ENCODE results near the gene LAS1L.
"Not testable (repeated sequence)": the region's sequence is repeated elsewhere in the genome, so short reads cannot be mapped to it uniquely, and the experiment has no call there.

LAS1L gene

DNA sequence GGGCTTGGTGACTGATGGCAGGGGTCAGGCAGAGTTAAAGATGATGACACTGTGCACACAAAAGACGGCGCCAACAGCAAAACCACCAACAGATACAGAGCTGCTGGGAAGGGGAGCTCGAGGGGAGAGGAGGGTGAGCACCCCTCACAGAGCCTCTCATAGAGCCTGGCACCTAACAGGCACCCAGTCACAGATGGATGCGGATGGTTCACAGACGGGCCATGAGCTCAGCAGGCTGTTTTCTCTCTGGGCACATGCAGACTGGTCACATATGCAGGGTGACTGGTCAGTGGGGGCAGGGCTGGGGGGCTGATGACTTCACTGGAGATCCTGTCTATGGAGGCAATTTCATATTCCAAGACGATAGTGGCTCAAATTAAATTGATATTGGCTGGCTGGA, 15.1 kb downstream of the LAS1L start:
- DNase-seq; intact Hi-C loops (cut with DNase I): not testable (repeated sequence)

DNA sequence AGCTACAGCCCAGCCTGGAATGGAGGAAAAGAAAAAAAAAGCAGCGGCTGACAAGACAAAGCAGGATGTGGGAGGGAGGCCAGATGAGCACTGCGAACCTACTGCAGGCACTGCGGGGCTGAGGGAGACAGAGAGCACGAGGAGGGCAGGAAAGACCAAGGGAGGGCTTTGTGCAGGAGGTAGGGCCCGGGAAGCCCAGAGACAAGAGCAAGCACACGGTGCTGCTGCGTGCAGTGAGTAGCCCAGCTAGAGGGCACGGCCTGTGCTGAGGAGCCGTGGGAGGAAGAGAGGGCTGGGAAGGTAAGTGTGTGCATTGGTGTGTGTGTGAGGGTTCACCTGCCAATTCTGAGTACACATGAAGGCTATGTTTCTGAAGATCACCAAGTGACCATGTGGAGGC, 15.6 kb downstream of the LAS1L start:
- intact Hi-C loops (cut with DNase I), result not testable (repeated sequence)
- DNase-seq, result peak in 1 of 10 donors; percentile 2

GRCh38 chrX:65517923-65518322, 16.7 kb downstream of the LAS1L start:
- intact Hi-C loops (cut with DNase I), result no loop called here
- DNase-seq, result no peak

- DNase-seq, result peak in 6 of 10 donors; percentile 12 to 91 (median 37)
- intact Hi-C loops (cut with DNase I), result no loop called here
Measured at GRCh38 chrX:65516756-65517155, 17.8 kb downstream of the LAS1L start.

DNA sequence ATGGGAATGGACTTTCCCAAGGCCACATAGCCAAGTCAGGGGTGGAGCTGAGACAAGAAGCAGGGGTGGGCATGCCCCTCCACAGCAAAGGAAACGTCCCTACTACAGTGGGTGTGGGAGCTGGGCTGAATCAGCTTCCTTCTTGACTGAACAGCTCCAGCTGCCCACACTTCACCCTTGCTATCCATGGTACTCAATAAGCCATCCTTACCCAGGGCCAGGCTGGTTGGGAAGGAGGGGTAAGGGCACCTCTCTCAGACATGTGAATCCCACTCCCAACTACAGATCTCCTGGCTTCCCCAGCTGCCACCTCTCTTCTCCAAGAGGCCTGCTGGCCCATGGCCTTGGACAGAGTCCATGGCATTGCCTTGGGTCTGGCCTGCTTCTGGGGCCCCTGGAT, 21.0 kb downstream of the LAS1L start:
- intact Hi-C loops (cut with DNase I), result no loop called here
- no peak for DNase-seq

- intact Hi-C loops (cut with DNase I), result no loop called here
- DNase-seq, result no peak
Measured at GRCh38 chrX:65509400-65509799, 25.2 kb downstream of the LAS1L start.

GRCh38 chrX:65508851-65509250, 25.7 kb downstream of the LAS1L start:
- DNase-seq, result no peak
- intact Hi-C loops (cut with DNase I), result no loop called here

DNA sequence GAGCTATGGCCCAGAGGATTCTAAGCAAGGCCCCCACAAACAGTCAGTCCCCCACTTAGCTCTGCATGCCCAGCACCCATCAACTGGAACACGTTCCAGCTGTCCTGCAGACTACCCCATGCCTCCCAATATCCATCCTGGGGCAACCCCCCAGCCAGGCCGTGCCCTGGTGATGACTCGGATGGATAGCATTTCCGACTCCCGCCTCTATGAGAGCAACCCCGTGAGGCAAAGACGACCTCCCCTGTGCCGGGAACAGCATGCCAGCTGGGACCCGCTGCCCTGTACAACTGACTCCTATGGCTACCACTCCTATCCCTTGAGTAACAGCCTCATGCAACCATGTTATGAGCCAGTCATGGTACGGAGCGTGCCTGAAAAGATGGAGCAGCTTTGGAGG, 32.0 kb downstream of the LAS1L start:
- intact Hi-C loops (cut with DNase I), result no loop called here
- no peak for DNase-seq

DNA sequence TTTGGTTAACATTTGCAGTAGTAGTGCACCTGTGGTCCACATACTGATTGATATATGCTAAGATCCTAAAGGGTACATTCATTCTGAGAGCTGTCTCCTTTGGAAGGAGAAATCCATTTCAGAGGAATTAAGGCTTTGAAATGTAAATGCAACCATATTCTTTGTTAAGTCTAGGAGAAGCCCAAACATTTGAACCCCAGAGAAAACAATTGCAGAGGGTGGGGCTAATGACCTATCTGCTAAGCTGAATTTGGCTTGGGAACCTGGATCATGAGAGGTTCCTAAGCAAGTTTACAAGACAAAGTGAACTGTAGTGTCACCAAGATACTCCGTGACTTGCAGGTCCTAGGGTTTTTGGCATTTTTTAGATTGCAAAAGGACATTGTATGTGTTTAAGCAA, 41.2 kb downstream of the LAS1L start:
- DNase-seq, result no peak
- intact Hi-C loops (cut with DNase I), result no loop called here

DNA sequence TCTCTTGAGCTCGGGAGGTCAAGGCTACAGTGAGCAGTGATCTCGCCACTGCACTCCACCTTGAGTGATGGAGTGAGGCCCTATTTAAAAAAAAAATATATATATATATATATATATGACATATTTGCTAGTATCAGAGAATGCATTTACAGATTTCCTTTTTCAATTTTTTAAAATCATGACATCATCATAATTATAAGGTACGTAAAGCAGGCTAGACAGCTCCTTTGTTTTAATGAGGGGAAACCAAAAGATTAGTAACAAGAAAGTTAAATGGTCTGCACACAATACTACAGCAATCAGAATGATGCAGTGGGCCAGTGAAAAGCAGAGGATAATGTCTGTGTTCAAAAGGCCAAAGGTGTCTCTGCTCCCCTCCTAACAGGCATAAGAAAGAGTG, 43.0 kb downstream of the LAS1L start:
- intact Hi-C loops (cut with DNase I), result no loop called here
- DNase-seq, result no peak

GRCh38 chrX:65488495-65488894, 46.1 kb downstream of the LAS1L start:
- intact Hi-C loops (cut with DNase I), result no loop called here
- no peak for DNase-seq

DNA sequence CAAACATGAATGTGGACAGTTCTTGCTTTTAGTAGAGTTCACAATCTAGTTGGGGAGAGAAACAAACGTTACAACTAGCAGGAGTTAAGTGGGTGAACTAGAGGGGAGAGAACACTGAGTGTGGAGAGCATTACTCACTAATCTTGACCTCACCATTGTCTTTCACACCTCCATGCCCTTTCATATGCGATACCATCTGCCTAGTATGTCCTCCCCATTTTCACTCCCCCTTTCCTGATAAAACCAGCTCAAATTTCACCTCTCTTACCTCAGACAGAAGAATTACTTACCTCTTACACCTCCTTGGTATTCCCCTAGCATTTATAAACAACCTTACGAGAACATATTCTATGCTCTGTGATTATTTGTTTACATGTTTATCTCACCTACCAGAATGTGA, 53.6 kb downstream of the LAS1L start:
- no peak for DNase-seq
- intact Hi-C loops (cut with DNase I), result no loop called here

DNA sequence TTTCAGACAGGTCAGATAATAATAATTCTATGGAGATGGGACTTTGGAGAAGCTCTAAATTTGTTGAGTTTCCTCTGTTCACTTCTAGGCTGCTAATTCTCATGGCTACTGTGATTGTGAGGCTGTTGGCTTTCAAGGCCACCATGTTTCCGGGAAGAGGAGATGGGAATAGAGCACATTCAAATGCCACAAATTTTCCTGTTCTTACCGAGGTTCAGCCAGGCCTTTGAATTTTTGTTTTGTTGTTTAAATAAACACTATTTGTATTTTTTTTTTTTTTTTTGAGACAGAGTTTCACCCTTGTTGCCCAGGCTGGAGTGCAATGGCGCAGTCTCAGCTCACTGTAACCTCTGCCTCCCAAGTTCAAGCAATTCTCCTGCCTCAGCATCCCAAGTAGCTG, 55.5 kb downstream of the LAS1L start:
- DNase-seq; intact Hi-C loops (cut with DNase I): not testable (repeated sequence)

GRCh38 chrX:65476564-65476963, 58.0 kb downstream of the LAS1L start:
- intact Hi-C loops (cut with DNase I), result no loop called here
- DNase-seq, result no peak

DNA sequence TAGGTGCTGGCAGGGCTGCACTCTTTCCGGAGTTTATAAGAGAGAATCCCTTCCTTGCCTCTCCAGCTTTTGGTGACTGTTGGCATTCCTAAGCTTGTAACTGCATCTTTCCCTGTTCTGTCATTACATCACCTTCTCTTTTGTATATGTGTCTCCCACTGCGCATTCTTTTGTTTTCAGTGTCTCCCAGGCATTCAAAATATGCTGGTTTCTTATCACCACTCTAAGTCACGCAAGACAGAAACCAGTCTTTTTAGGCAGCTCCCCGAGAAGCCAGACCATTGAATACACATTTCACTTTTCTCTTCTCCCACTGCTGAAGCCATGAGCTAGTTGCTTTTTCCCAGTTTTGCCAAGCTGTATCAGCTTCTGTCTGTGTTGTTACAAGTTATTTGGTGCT, 71.0 kb downstream of the LAS1L start:
- DNase-seq, result no peak
- intact Hi-C loops (cut with DNase I), result no loop called here

All from posterior cingulate gyrus (tissue), 11 donors.